ENCODE data around the gene C12orf57. TPM values are rescaled to one million over a fixed set of nuclear protein-coding genes. Genes with fewer than 3 reads are reported as not detected.

C12orf57 gene
- total and polyA plus RNA-seq, 8 donors: 86.8 to 314 (median 105) TPM

- Histone ChIP-seq H3K4me3 (no peak overlapping the region), H3K27me3 (no peaks in the 10 kb centered on the region), H3K36me3 (peaks cover 9 to 71% (median 30%) of the 10 kb centered on the region in 3 donors), H3K27ac (no peak overlapping the region), H3K9me3 (no peaks in the 10 kb centered on the region), H3K4me1 (no peaks in the 10 kb centered on the region)
- ATAC-seq: no peak
- no peak for FAIRE-seq
- TF ChIP-seq CTCF (IDR thresholded peaks at IDR 0.05): no peak
- intact Hi-C loops (cut with DNase I): no loop called here
- no peak for DNase-seq
- WGBS, 2 donors: 81 to 82% methylated on average over 3 of the region's 3 CpGs
Measured at GRCh38 chr12:6979453-6979852, 35.6 kb downstream of the C12orf57 start.

- no peak for FAIRE-seq
Measured at GRCh38 chr12:6980075-6980474, 36.3 kb downstream of the C12orf57 start.

GRCh38 chr12:6980740-6981139, 36.9 kb downstream of the C12orf57 start:
- intact Hi-C loops (cut with DNase I): no loop called here
- H3K4me3 ChIP-seq: no peak overlapping the region
- H3K27me3 ChIP-seq: no peaks in the 10 kb centered on the region
- DNase-seq: no peak
- H3K36me3 ChIP-seq: peaks cover 9 to 58% (median 26%) of the 10 kb centered on the region in 3 donors
- no peak for TF ChIP-seq CTCF (IDR thresholded peaks at IDR 0.05)
- no peak for ATAC-seq
- no peak for FAIRE-seq
- H3K27ac ChIP-seq: no peak overlapping the region
- H3K4me1 ChIP-seq: no peaks in the 10 kb centered on the region
- H3K9me3 ChIP-seq: no peaks in the 10 kb centered on the region

More at GRCh38 chr12:6980075-6980474, 36.3 kb downstream of the C12orf57 start:
- intact Hi-C loops (cut with DNase I): no loop called here
- Histone ChIP-seq H3K27ac (no peak overlapping the region), H3K4me1 (no peaks in the 10 kb centered on the region), H3K9me3 (no peaks in the 10 kb centered on the region), H3K27me3 (no peaks in the 10 kb centered on the region), H3K4me3 (no peak overlapping the region), H3K36me3 (peaks cover 9 to 65% (median 30%) of the 10 kb centered on the region in 3 donors)
- DNase-seq (no peak), ATAC-seq (no peak)
- 94 to 100% methylated on average over 4 of the region's 4 CpGs for WGBS, 2 donors
- TF ChIP-seq CTCF (IDR thresholded peaks at IDR 0.05): no peak

GRCh38 chr12:6981152-6982052, 37.6 kb downstream of the C12orf57 start:
- WGBS, 2 donors: 73 to 78% methylated on average over 10 of the region's 10 CpGs
- no peak for DNase-seq
- no peak for TF ChIP-seq CTCF (IDR thresholded peaks at IDR 0.05)
- intact Hi-C loops (cut with DNase I): no loop called here
- Histone ChIP-seq H3K4me1 (no peaks in the 10 kb centered on the region), H3K4me3 (no peak overlapping the region), H3K9me3 (no peaks in the 10 kb centered on the region), H3K27me3 (no peaks in the 10 kb centered on the region), H3K36me3 (peaks cover 9 to 51% (median 19%) of the 10 kb centered on the region in 3 donors), H3K27ac (no peak overlapping the region)
- ATAC-seq: peak in 1 of 4 donors; percentile 22
- no peak for FAIRE-seq

- H3K4me1 ChIP-seq: peaks cover 0 to 2% (median under 1%) of the 10 kb centered on the region in 3 donors
- no peaks in the 10 kb centered on the region for H3K27me3 ChIP-seq
- DNase-seq: no peak
- FAIRE-seq: no peak
- H3K9me3 ChIP-seq: no peaks in the 10 kb centered on the region
- H3K27ac ChIP-seq: no peak overlapping the region
- H3K4me3 ChIP-seq: no peak overlapping the region
- H3K36me3 ChIP-seq: peaks cover 3 to 40% (median 12%) of the 10 kb centered on the region in 3 donors
- 90 to 91% methylated on average over 7 of the region's 7 CpGs for WGBS, 2 donors
- no peak for TF ChIP-seq CTCF (IDR thresholded peaks at IDR 0.05)
- intact Hi-C loops (cut with DNase I): no loop called here
- no peak for ATAC-seq
Measured at GRCh38 chr12:6982532-6982931, 38.7 kb downstream of the C12orf57 start.
